ENCODE data around the gene MIEF2. TPM values are rescaled to one million over a fixed set of nuclear protein-coding genes. Genes with fewer than 3 reads are reported as not detected.
A peak's percentile ranks its signal among the peaks of the same experiment; 100 is the strongest.

The MIEF2 gene
- total and polyA plus RNA-seq, 10 of the 15 experiments (the other 5 are each of a cell fraction or from before 2014, with no cell fraction given): 0.16 to 9.2 (median 4.1) TPM

GRCh38 chr17:18257982-18258355 is 2.5 kb upstream of the MIEF2 start:
- H3K36me3 ChIP-seq (ENCODE audit: control insufficient read depth in 2 of 2, insufficient read depth in 2 of 2, low read length in 1 of 2): peaks cover 11 to 12% of the 10 kb centered on the region in 2 experiments; a peak in 3 of 4 replicates
- peak overlapping the region; percentile 89 for H3K27ac ChIP-seq (ENCODE audit: control insufficient read depth, insufficient read depth)
- ChIA-PET RAD21 (ENCODE audit: unreplicated experiment) (no interaction called here), POLR2A (no interaction called here), SMC1A (ENCODE audit: uncharacterized antibody, unreplicated experiment) (no interaction called here), CTCF (interaction anchor here (1.0 kb wide), 1 partner anchor 9 kb away, joined by 4 read pairs; no protein-coding TSS in a partner anchor)
- H3K4me1 ChIP-seq (ENCODE audit: control insufficient read depth, insufficient read depth, low read length): peaks cover 21% of the 10 kb centered on the region
- H4K20me1 ChIP-seq (ENCODE audit: control insufficient read depth, insufficient read depth): no peaks in the 10 kb centered on the region
- in situ Hi-C loops (cut with MboI) (no loop called here), intact Hi-C loops (cut with micrococcal nuclease; ENCODE audit: unreplicated experiment) (no loop called here)
- H2AFZ ChIP-seq (ENCODE audit: control insufficient read depth, low read depth, low read length): peak overlapping the region; percentile 96
- H3K9me3 ChIP-seq (replicated peaks; ENCODE audit: control insufficient read depth, insufficient read depth, low read length): no peaks in the 10 kb centered on the region
- H3K27me3 ChIP-seq (replicated peaks in 1 of 2; ENCODE audit: control insufficient read depth in 2 of 2, insufficient read depth in 2 of 2, low read length in 1 of 2): no peaks in the 10 kb centered on the region
- DNase-seq (ENCODE audit: low read depth, low spot score): no peak
- peaks cover 14% of the 10 kb centered on the region for H3K79me2 ChIP-seq (ENCODE audit: control insufficient read depth, insufficient read depth, low read length)
- FAIRE-seq: no peak
- BruUV-seq (replicated peaks): no TSS peak
- ATAC-seq: peak; percentile 72
- H3K4me3 ChIP-seq: peak overlapping the region; percentile 97
- WGBS (ENCODE audit: insufficient coverage, insufficient replicate concordance, low lambda C conversion rate, missing lambda C conversion rate): 3% methylated on average over 11 of the region's 16 CpGs
- peak overlapping the region; percentile 89 for H3K9ac ChIP-seq (ENCODE audit: control insufficient read depth, insufficient read depth, low read length)
- H3K4me2 ChIP-seq (ENCODE audit: control insufficient read depth, insufficient read depth): peak overlapping the region; percentile 77
- TF ChIP-seq POLR2AphosphoS5 (IDR thresholded peaks at IDR 0.05; ENCODE audit: low read length) (0 out of 2 replicates have a peak, but pooled peaks have one; percentile 53), STAT1 (conservative IDR thresholded peaks at IDR 0.05) (no peak), SPI1 (IDR thresholded peaks at IDR 0.05; ENCODE audit: borderline replicate concordance, insufficient read depth, low read depth, low read length) (peak; percentile 82; the same call in 1 of the 2 replicates), TCF3 (IDR thresholded peaks at IDR 0.05; ENCODE audit: borderline replicate concordance, insufficient read depth, low read depth, low read length) (no peak), TAF1 (IDR thresholded peaks at IDR 0.05; ENCODE audit: borderline replicate concordance, low read depth, low read length) (no peak), CHD2 (IDR thresholded peaks at IDR 0.05; ENCODE audit: borderline replicate concordance, low read depth, low read length) (no peak), ZZZ3 (IDR thresholded peaks at IDR 0.05; ENCODE audit: control insufficient read depth, insufficient read length, low read depth) (no peak), TARDBP (IDR thresholded peaks at IDR 0.05; ENCODE audit: borderline replicate concordance) (peak; percentile 28; the same call in 1 of the 2 replicates), RELA (IDR thresholded peaks at IDR 0.05; ENCODE audit: borderline replicate concordance, partially characterized antibody) (no peak), HDGF (IDR thresholded peaks at IDR 0.05) (0 out of 2 replicates have a peak, but pooled peaks have one; percentile 7), BACH1 (IDR thresholded peaks at IDR 0.05; ENCODE audit: borderline replicate concordance) (no peak), LARP7 (IDR thresholded peaks at IDR 0.05) (no peak), E2F4 (IDR thresholded peaks at IDR 0.05; ENCODE audit: low read depth, low read length) (no peak), SUPT20H (IDR thresholded peaks at IDR 0.05; ENCODE audit: borderline replicate concordance, control insufficient read depth, low read depth, low read length) (no peak), PAX5 (IDR thresholded peaks at IDR 0.05; ENCODE audit: borderline replicate concordance, low read depth, low read length) (no peak), MAX (IDR thresholded peaks at IDR 0.05; ENCODE audit: low read depth, low read length) (no peak), NBN (IDR thresholded peaks at IDR 0.05) (0 out of 2 replicates have a peak, but pooled peaks have one; percentile 11), ZNF622 (IDR thresholded peaks at IDR 0.05) (no peak), ATF2 (IDR thresholded peaks at IDR 0.05; ENCODE audit: low read length) (no peak), ZBED1 (IDR thresholded peaks at IDR 0.05; ENCODE audit: borderline replicate concordance) (no peak), BHLHE40 (IDR thresholded peaks at IDR 0.05; ENCODE audit: borderline replicate concordance in 1 of 2, low read depth in 2 of 2, low read length in 1 of 2) (no peak), SMAD5 (IDR thresholded peaks at IDR 0.05; ENCODE audit: low read depth) (peak; percentile 66; the same call in 1 of the 2 replicates), FOS (IDR thresholded peaks at IDR 0.05; ENCODE audit: borderline replicate concordance, extremely low read depth, insufficient read length) (no peak)

All from GM12878 (cell line).